Activated CD8-positive, alpha-beta memory T cell treated with anti-CD3 and anti-CD28 coated beads, Interleukin-2, amount 50 U/mL, for 1 hour (primary cell): Measurements from ENCODE around the gene DRGX.

Experiments used
- DNase-seq: peaks from one replicate; pipeline ENCODE4 v3.0.0-alpha.2; 2020; ENCODE audit errors: extremely low read depth

The DRGX gene

GRCh38 chr10:49362596-49363260 is 33.2 kb downstream of the DRGX start:
- no peak for DNase-seq

GRCh38 chr10:49361735-49362568 is 33.9 kb downstream of the DRGX start:
- no peak for DNase-seq

- DNase-seq: no peak
Measured at GRCh38 chr10:49361178-49361554, 34.7 kb downstream of the DRGX start.

DNA sequence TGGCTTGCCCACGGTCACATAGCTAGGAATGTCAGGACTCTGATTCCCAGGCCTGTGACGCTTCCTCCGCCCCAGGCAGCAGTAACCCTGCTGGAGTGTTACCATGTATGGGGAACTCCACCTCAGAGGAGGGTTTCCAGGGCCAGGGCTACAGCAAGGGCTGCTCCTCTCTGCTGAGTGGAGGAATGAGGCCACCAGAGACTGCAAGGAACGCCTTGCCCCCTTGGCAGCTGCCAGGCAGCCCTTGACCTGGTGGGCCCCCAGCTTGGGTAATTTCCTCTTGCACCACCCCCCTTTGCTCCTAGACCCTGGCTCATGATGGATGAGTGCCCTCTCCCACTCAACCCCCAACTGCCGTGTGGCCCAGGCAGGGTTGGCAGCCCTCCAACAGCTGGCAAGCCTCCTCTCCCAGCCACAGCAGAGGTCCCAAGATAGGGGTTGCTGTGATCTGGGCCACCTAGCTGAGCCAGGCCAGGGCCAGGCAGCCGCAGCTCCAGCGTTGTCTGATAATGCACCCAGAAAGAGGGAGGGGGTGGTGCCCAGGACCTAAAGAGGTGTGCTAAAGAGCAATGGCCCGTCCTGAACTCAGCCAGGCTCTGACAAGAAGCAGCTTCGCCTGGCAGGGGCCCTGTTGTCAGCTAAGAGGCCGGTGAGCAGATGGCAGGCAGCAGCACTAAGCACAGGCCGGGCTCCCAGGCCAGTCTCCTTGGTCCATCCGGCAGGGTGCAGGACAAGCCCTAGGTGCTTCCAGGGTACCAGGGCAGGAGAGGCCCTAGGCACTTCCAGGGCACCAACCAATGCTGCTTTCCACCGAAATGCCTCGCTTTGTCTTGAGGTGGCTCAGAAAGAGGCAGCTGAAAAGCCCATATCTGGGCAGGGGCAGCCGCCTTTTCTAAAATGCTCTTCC is 35.4 kb downstream of the DRGX start:
- DNase-seq: no peak

- no peak for DNase-seq
Measured at GRCh38 chr10:49359349-49360270, 36.3 kb downstream of the DRGX start.

DNA sequence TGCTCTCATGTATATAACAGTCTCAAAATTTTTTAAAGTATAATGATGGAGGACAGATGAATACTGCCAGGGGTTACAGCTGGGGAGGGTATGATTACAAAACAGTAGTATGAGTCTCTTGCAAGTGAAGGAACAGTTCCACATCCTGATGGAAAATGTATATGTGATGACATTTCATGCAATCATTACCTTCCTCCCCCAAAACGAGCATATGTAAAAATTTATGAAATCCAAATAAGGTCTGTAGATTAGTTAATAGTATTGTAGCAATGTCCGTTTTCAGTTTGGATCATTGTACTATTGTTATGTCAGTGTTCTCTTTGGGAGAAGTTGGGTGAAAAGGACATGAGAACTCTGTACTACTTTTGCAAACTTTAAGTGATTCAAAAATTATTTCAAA is 38.0 kb downstream of the DRGX start:
- DNase-seq: no peak

GRCh38 chr10:49356944-49357343 is 38.9 kb downstream of the DRGX start:
- no peak for DNase-seq

GRCh38 chr10:49356181-49356580 is 39.7 kb downstream of the DRGX start:
- no peak for DNase-seq

- DNase-seq: no peak
Measured at GRCh38 chr10:49355221-49355620, 40.7 kb downstream of the DRGX start.

GRCh38 chr10:49354593-49354992 is 41.3 kb downstream of the DRGX start:
- no peak for DNase-seq

DNA sequence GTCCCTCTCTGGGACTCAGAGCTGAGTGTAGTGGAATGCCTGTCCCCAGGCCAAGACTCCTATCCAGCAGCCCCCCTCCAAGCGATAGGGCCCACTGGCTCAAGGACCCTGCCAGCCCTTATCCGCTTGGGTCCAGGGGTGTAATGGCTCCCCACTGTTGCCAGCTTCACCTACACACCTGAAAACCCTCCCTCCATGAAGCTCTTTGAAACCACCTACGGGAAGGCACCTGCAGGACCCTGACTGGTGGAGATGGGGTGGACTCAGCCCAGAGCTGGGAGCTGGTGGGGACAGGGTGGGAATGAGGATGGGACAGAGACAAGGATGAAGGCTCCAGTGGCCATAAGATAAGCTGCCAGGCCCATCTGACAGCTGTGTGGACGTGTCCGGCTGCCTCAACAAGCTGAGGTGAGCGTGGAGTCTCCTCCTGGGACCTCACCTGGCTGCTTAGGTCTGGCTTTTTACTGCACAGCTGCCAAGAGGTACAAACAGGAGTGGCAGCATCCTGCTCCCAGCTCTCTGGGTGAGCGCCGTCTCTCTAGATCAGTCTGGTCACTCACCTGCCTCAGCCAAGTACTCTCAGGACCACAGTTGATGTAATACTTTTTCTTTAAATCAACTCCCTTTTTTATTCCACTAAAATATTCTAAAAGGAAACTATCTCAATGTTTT is 41.9 kb downstream of the DRGX start:
- DNase-seq: no peak

DNA sequence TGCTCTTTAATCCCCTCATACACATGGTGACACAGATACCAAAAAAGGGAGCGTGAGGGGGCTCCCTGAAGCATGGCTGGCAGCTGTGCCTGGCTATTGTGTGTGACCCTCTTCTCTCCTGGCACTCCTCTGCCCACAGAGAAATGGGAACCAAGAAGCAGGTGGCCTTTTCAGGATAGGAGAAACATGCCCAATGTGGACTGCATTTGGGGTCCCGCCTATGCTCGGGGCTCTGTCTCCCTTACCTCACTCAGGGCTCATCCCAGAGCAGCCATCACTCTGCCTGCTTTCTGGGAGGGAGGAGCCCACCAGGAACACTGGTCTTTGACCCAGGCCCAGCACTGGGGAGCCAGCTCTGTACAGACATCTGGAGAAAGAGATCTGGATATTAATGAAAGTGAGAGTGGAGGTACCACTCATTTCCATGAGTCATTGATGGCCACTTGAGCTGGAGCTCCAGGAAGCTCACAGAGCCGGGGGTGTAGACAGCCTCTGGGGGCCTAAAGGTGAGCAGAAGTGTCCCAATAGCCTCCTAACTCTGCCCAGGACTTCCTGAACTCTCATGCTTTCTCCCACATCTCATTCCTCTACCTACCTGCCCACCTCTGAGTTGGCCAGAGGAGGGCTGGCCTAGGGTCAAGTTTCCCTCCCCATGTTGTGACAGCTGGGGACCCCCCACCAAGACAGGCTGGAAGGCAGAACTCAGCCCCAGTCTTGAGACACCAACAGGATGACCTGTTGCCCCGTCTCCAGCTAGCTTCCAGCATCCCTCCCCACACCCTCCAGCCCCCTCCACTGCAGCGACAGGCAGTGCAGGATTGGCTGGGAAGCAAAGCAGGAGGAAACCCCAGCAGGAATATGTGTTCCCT is 42.6 kb downstream of the DRGX start:
- DNase-seq: no peak

GRCh38 chr10:49352323-49352722 is 43.6 kb downstream of the DRGX start:
- no peak for DNase-seq

- DNase-seq: no peak
Measured at GRCh38 chr10:49351669-49352068, 44.2 kb downstream of the DRGX start.

GRCh38 chr10:49350846-49351532 is 44.9 kb downstream of the DRGX start:
- DNase-seq: no peak

DNA sequence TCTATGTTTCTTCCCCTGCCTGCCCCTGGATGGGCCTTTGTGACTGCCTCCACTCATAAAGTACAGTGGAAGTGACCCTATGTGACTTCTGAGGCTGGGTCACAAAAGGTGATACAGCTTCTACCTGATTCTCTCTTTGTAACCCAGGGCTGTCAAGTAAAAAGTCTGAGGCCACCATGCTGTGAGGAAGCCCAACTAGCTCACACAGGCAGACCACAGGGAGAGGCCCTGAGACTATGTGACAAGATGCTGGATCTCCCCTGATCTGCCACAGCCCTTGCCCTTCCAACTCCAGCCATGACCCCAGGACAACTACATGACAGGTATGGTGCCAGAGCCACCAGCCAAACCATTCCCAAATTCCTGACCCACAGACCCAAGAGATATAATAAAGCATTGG is 45.8 kb downstream of the DRGX start:
- DNase-seq: no peak

DNA sequence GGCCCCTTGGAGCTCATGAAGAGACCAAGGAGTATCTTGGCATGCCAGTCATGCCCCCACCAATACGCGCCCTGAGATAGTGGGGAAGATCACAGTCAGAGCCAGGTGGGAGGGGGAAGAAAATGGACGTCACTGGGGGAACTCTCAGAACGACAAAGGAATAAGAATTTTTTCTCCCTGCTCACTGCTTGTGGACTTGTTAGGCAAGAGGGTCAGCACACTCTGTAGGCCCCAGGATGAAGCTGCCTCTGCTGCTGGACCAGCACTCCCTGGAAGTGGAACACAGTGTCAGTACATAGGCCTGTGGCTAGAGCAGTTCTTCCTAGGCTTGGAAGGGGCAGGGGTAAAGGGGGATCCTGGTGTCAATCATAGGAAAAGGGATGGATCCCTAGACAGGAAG is 46.5 kb downstream of the DRGX start:
- no peak for DNase-seq

- no peak for DNase-seq
Measured at GRCh38 chr10:49348593-49348992, 47.3 kb downstream of the DRGX start.

- no peak for DNase-seq
Measured at GRCh38 chr10:49347827-49348226, 48.1 kb downstream of the DRGX start.
